Mesenchymal stem cell (in vitro differentiated cells and primary cell): Measurements from ENCODE around the gene TSPAN9.

Experiments used
- DNase-seq: peaks from one replicate; pipeline ENCODE4 v3.0.0-alpha.2; 2013
- H2AFZ ChIP-seq: one replicate; pipeline ENCODE4 v1.6.1; 2013; ENCODE audit warnings: low read depth, mild to moderate bottlenecking, control low read depth, inconsistent platforms, low read length, moderate library complexity
- H2AK5ac ChIP-seq: 2 replicates; pipeline ENCODE4 v1.6.1; 2013; ENCODE audit warnings: low read length, moderate library complexity, mild to moderate bottlenecking, inconsistent platforms; ENCODE audit not compliant: severe bottlenecking
- H2BK120ac ChIP-seq: one replicate; pipeline ENCODE4 v1.6.1; 2013; ENCODE audit warnings: low read depth, mild to moderate bottlenecking, inconsistent platforms, low read length, moderate library complexity
- H2BK12ac ChIP-seq, 2 experiments: one replicate each; pipeline ENCODE4 v1.6.1; 2013; ENCODE audit warnings: inconsistent platforms in 2 of 2, low read length in 2 of 2, mild to moderate bottlenecking in 2 of 2, moderate library complexity in 2 of 2, control low read depth in 1 of 2
- H2BK15ac ChIP-seq: one replicate; pipeline ENCODE4 v1.6.1; 2013; ENCODE audit warnings: mild to moderate bottlenecking, low read depth, inconsistent platforms; ENCODE audit not compliant: poor library complexity, severe bottlenecking
- H2BK5ac ChIP-seq: 2 replicates; pipeline ENCODE4 v1.6.1; 2013; ENCODE audit warnings: low read depth, mild to moderate bottlenecking, low read length, control low read depth, inconsistent platforms; ENCODE audit not compliant: poor library complexity, severe bottlenecking
- H3K14ac ChIP-seq, 2 experiments: one replicate each; pipeline ENCODE4 v1.6.1; 2013; ENCODE audit warnings: inconsistent platforms in 2 of 2, low read length in 2 of 2, control low read depth in 1 of 2, mild to moderate bottlenecking in 1 of 2, moderate library complexity in 1 of 2
- H3K18ac ChIP-seq, 2 experiments: one replicate each; pipeline ENCODE4 v1.6.1; 2013; ENCODE audit warnings: inconsistent platforms in 2 of 2, low read length in 2 of 2, control low read depth in 1 of 2, low read depth in 1 of 2, mild to moderate bottlenecking in 1 of 2
- H3K23ac ChIP-seq, 2 experiments: one replicate each; pipeline ENCODE4 v1.6.1; 2013; ENCODE audit warnings: inconsistent platforms in 2 of 2, low read length in 2 of 2, mild to moderate bottlenecking in 2 of 2, moderate library complexity in 2 of 2, control low read depth in 1 of 2
- H3K27ac ChIP-seq: 2 replicates; pipeline ENCODE4 v1.5.1; 2013; ENCODE audit warnings: mild to moderate bottlenecking, moderate library complexity, low read length, control low read depth, inconsistent platforms; ENCODE audit not compliant: poor library complexity, severe bottlenecking
- H3K27me3 ChIP-seq, 2 experiments: 2 replicates each; pipeline versions ENCODE4 v1.6.1 to v1.7.0; 2013; ENCODE audit warnings: low read length in 2 of 2, mild to moderate bottlenecking in 2 of 2, moderate library complexity in 2 of 2, control low read depth in 1 of 2, inconsistent platforms in 1 of 2; ENCODE audit not compliant: control insufficient read depth in 1 of 2, insufficient read depth in 1 of 2
- H3K36me3 ChIP-seq, 2 experiments: 2 replicates each; pipeline versions ENCODE4 v1.6.1 to v1.7.0; 2013; ENCODE audit warnings: low read length in 2 of 2, control low read depth in 1 of 2, inconsistent platforms in 1 of 2, low read depth in 1 of 2, mild to moderate bottlenecking in 1 of 2; ENCODE audit not compliant: insufficient read depth in 2 of 2, control insufficient read depth in 1 of 2
- H3K4ac ChIP-seq, 2 experiments: one replicate each; pipeline ENCODE4 v1.6.1; 2013; ENCODE audit warnings: inconsistent platforms in 2 of 2, low read length in 2 of 2, mild to moderate bottlenecking in 2 of 2, moderate library complexity in 2 of 2, control low read depth in 1 of 2, low read depth in 1 of 2
- H3K4me1 ChIP-seq: 2 replicates; pipeline ENCODE4 v1.6.1; 2013; ENCODE audit warnings: low read depth, low read length, control low read depth; ENCODE audit not compliant: control insufficient read depth, insufficient read depth
- H3K4me2 ChIP-seq: 2 replicates; pipeline ENCODE4 v1.6.1; 2013; ENCODE audit warnings: low read length, mild to moderate bottlenecking, inconsistent platforms; ENCODE audit not compliant: poor library complexity, severe bottlenecking
- H3K4me3 ChIP-seq, 2 experiments: 2 replicates each; pipeline versions ENCODE4 v1.5.1 to v1.7.0; 2013; ENCODE audit warnings: low read length in 2 of 2, mild to moderate bottlenecking in 2 of 2, control low read depth in 1 of 2, low read depth in 1 of 2; ENCODE audit not compliant: insufficient read depth in 1 of 2
- H3K79me1 ChIP-seq: replicated peaks from 2 replicates; pipeline ENCODE4 v1.6.1; 2013; ENCODE audit warnings: mild to moderate bottlenecking, control low read depth, low read length, inconsistent platforms; ENCODE audit not compliant: poor library complexity, severe bottlenecking
- H3K9ac ChIP-seq: 2 replicates; pipeline ENCODE4 v1.7.0; 2013; ENCODE audit warnings: mild to moderate bottlenecking, low read length, moderate library complexity
- H3K9me3 ChIP-seq: 2 replicates; pipeline ENCODE4 v1.7.0; 2013; ENCODE audit warnings: mild to moderate bottlenecking, low read length; ENCODE audit not compliant: control insufficient read depth
- H4K8ac ChIP-seq: one replicate; pipeline ENCODE4 v1.6.1; 2013; ENCODE audit warnings: inconsistent platforms, mild to moderate bottlenecking, low read length, moderate library complexity
- H4K91ac ChIP-seq: one replicate; pipeline ENCODE4 v1.6.1; 2013; ENCODE audit warnings: mild to moderate bottlenecking, low read length, inconsistent platforms
- whole genome bisulfite sequencing: methylation state at CpG from one replicate; pipeline ENCODE4 v1.1.7; 2013; ENCODE audit warnings: mixed read lengths; 5-methylcytosine and 5-hydroxymethylcytosine counted together

The TSPAN9 gene

DNA sequence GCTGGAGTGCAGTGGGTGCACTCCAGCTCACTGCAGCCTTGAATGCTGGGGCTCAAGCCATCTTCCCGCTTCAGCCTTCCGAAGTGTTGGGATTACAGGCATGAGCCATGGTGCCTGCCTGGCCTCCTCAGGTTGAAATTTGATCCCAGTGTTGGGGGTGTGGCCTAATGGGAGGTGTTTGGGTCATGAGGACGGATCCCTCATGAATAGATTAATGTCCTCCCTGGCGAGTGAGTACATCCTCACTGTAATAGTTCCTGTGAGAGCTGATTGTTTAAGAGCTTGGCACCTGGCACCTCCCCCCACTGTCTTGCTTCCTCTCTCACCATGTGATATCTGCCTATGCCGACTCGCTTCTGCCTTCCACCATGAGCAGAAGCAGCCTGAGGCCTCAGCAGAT lies 84.7 kb downstream of the TSPAN9 start:
- Histone ChIP-seq H3K18ac (no peak overlapping the region), H3K23ac (no peak overlapping the region), H3K27ac (no peak overlapping the region), H3K4me1 (peaks cover 29% of the 10 kb centered on the region), H3K9ac (no peak overlapping the region), H3K14ac (no peak overlapping the region), H2AK5ac (no peak overlapping the region), H4K91ac (no peak overlapping the region), H3K4ac (no peak overlapping the region), H4K8ac (no peak overlapping the region), H2BK5ac (no peak overlapping the region), H3K9me3 (no peaks in the 10 kb centered on the region), H3K79me1 (peaks cover 17% of the 10 kb centered on the region), H3K4me2 (no peak overlapping the region), H3K27me3 (no peaks in the 10 kb centered on the region), H3K36me3 (peaks cover 0 to 4% of the 10 kb centered on the region in 2 experiments), H3K4me3 (no peak overlapping the region), H2BK15ac (peak overlapping the region; percentile 49), H2AFZ (no peak overlapping the region), H2BK120ac (no peak overlapping the region), H2BK12ac (no peak overlapping the region)
- WGBS = 96% methylated on average over 5 of the region's 6 CpGs
- no peak for DNase-seq

GRCh38 chr12:3164454-3165077 lies 87.4 kb downstream of the TSPAN9 start:
- Histone ChIP-seq H3K36me3 (peaks cover 0 to 4% of the 10 kb centered on the region in 2 experiments), H2BK15ac (no peak overlapping the region), H3K79me1 (peaks cover 22% of the 10 kb centered on the region), H3K23ac (no peak overlapping the region), H3K18ac (peak overlapping the region in 1 of 2 experiments; percentile 6), H3K14ac (no peak overlapping the region), H3K27ac (no peak overlapping the region), H2AFZ (no peak overlapping the region), H3K4me1 (peaks cover 33% of the 10 kb centered on the region), H3K4ac (peak overlapping the region in 1 of 2 experiments; percentile 48), H2BK120ac (no peak overlapping the region), H3K9me3 (no peaks in the 10 kb centered on the region), H3K4me2 (no peak overlapping the region), H2BK12ac (peak overlapping the region in 1 of 2 experiments; percentile 45), H3K4me3 (no peak overlapping the region), H4K8ac (no peak overlapping the region), H2BK5ac (no peak overlapping the region), H2AK5ac (no peak overlapping the region), H3K27me3 (no peaks in the 10 kb centered on the region), H3K9ac (no peak overlapping the region), H4K91ac (no peak overlapping the region)
- DNase-seq = no peak
- 64% methylated on average over 11 of the region's 11 CpGs for WGBS

- Histone ChIP-seq H3K9ac (no peak overlapping the region), H2BK5ac (no peak overlapping the region), H3K79me1 (peaks cover 26% of the 10 kb centered on the region), H3K27ac (no peak overlapping the region), H3K27me3 (no peaks in the 10 kb centered on the region), H3K9me3 (no peaks in the 10 kb centered on the region), H4K8ac (no peak overlapping the region), H3K4me3 (no peak overlapping the region), H3K4me2 (no peak overlapping the region), H2BK12ac (peak overlapping the region in 1 of 2 experiments; percentile 47), H4K91ac (peak overlapping the region; percentile 9), H2BK15ac (no peak overlapping the region), H3K14ac (no peak overlapping the region), H2AK5ac (peak overlapping the region; percentile 23), H3K36me3 (peaks cover 0 to 4% of the 10 kb centered on the region in 2 experiments), H2BK120ac (no peak overlapping the region), H3K23ac (no peak overlapping the region), H2AFZ (no peak overlapping the region), H3K4ac (peak overlapping the region in 1 of 2 experiments; percentile 63), H3K18ac (peak overlapping the region in 1 of 2 experiments; percentile 54), H3K4me1 (peaks cover 37% of the 10 kb centered on the region)
- 77% methylated on average over 22 of the region's 22 CpGs for WGBS
- peak; percentile 50 for DNase-seq
Measured at GRCh38 chr12:3165078-3165980, 88.2 kb downstream of the TSPAN9 start.

- Histone ChIP-seq H3K4me1 (peaks cover 52% of the 10 kb centered on the region), H4K91ac (no peak overlapping the region), H2BK120ac (no peak overlapping the region), H3K27me3 (no peaks in the 10 kb centered on the region), H3K4me3 (no peak overlapping the region), H3K79me1 (peaks cover 26% of the 10 kb centered on the region), H3K4ac (peak overlapping the region in 1 of 2 experiments; percentile 35), H3K36me3 (peaks cover 0 to 7% of the 10 kb centered on the region in 2 experiments), H3K9me3 (no peaks in the 10 kb centered on the region), H3K4me2 (no peak overlapping the region), H3K9ac (peak overlapping the region; percentile 29), H3K14ac (no peak overlapping the region), H3K18ac (peak overlapping the region in 1 of 2 experiments; percentile 13), H2BK12ac (peak overlapping the region; percentile 44 to 61), H3K23ac (no peak overlapping the region), H2AFZ (no peak overlapping the region), H3K27ac (no peak overlapping the region), H2BK5ac (no peak overlapping the region), H2BK15ac (peak overlapping the region; percentile 91), H2AK5ac (peak overlapping the region; percentile 62), H4K8ac (peak overlapping the region; percentile 43)
- 86% methylated on average over 3 of the region's 3 CpGs for WGBS
- DNase-seq = no peak
Measured at GRCh38 chr12:3167636-3168035, 90.5 kb downstream of the TSPAN9 start.
